PFSK-1 (cell line): ENCODE results near the gene NACAD.

Experiments
- POLR2AphosphoS5 ChIP-seq: IDR thresholded peaks from 2 replicates; pipeline ENCODE4 v1.6.1; 2012; ENCODE audit warnings: low read depth, mild to moderate bottlenecking, control low read depth, low read length, moderate library complexity
- TAF1 ChIP-seq: IDR thresholded peaks from 2 replicates; pipeline ENCODE4 v1.6.1; 2012; ENCODE audit warnings: low read length, control low read depth, borderline replicate concordance; ENCODE audit not compliant: insufficient read depth

GRCh38 chr7:45037876-45038275 lies 50.9 kb downstream of the NACAD start:
- no peak for TF ChIP-seq TAF1
- TF ChIP-seq POLR2AphosphoS5 = no peak
